NK-92 (cell line): Measurements from ENCODE around the gene HSFX2.
"Not testable (repeated sequence)": the region's sequence is repeated elsewhere in the genome, so short reads cannot be mapped to it uniquely, and the experiment has no call there.

Experiments used
- DNase-seq: peaks from one replicate; lab custom pipeline; 2025; ENCODE audit not compliant: unreplicated experiment; lab: John Stamatoyannopoulos, UW

Gene HSFX2, protein sequence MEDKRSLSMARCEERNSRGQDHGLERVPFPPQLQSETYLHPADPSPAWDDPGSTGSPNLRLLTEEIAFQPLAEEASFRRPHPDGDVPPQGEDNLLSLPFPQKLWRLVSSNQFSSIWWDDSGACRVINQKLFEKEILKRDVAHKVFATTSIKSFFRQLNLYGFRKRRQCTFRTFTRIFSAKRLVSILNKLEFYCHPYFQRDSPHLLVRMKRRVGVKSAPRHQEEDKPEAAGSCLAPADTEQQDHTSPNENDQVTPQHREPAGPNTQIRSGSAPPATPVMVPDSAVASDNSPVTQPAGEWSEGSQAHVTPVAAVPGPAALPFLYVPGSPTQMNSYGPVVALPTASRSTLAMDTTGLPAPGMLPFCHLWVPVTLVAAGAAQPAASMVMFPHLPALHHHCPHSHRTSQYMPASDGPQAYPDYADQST

DNA sequence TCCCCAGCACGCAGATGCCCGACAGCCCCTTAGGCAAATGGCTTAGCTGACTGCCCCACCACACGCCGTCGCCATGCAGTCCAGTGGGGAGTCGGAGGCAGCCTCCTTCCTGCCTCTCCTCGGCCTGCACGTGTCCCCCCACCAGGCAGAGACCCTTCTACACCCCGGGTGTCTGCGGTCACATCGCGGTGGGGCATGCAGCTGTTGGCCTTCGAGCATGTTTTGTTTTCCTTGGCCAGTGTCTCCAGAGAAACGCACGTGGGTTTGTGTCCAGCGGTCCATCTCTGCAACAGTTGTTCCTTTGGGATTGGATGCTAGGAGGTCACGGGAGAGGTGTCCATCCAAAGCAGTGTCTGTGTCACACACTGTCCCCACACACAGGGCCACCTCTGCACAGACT lies at the start of gene HSFX2:
TSS of gene HSFX2 (minus strand) at position 101 of the 400 bp plus-strand sequence. CDS start 614 bp downstream, outside the sequence.
- not testable (repeated sequence) for DNase-seq

DNA sequence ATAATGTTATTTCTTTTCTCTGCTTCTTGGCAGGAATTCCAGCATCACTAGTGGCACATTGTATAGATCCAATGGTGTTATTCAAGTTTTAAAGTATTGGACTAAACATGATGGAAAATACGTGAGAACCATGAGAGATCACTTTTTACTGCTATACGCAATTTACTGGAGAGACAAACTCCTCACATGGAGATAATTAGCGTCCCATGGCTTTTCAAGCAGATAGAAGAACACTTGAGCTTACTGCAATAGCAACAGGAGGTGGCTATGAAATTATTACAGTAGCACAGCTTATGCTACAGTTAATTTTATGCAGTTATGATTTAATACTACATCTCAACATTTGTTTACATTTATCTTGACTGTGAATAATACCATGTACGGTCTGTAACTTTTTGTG lies 48.4 kb upstream of the HSFX2 start:
- DNase-seq = no peak

GRCh38 chrX:149641835-149642234 lies 46.7 kb upstream of the HSFX2 start:
- DNase-seq = no peak

DNA sequence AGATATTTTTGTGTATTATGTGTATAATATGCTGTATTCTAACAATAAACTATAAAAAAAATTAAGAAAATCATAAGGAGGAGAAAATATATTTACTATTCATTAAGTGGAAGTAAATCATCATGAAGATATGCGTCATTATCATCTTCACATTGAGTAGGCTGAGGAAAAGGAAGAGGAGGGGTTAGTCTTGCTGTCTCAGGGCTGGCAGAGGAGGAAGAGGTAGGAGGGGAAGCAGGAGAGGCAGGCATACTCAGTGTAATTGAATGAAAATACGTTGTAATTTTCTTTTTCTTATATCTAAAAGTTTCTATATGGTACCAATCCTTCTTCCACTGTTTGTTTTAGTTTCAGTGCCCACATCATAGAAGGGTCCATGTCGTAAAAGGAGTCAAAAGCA lies 46.3 kb upstream of the HSFX2 start:
- no peak for DNase-seq

- DNase-seq = no peak
Observed at GRCh38 chrX:149639568-149639967, 44.5 kb upstream of the HSFX2 start.

DNA sequence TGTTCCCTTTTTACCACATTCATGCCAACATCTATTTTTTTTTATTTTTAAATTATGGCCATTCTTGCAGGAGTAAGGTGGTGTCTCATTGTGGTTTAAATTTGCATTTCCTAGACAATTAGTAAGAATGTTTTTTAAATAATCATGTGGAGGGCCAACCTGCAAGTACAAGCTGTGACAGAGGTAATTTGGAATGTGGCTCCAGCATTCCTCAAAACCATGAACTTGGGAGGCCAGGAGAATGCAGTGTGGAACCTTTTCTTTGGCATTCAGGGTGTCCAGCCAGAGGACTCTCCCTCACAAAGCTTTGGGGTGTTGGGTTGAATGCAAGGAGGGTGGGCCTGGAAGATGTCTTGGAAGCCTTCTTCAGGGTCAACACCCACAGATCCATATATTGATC lies 43.7 kb upstream of the HSFX2 start:
- DNase-seq = no peak

DNA sequence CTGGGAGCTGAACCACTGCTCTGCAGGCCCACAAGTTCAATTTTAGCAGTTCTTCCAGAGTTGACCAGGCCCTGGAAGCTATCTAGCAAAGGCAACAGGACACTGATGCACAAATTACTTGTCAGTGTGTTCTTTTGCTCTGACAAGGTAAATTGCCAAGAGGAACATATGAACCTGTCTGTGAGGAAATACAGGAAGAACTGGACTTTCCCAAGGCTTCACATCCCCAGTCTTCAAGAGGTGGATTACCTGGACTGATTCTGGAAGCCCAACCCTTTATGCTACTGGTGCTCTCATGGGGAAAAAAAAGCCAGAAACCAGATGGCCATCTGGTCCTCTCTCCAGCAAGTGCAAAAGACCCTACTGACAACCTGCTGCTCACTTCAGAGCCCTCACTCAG lies 38.4 kb upstream of the HSFX2 start:
- no peak for DNase-seq

DNA sequence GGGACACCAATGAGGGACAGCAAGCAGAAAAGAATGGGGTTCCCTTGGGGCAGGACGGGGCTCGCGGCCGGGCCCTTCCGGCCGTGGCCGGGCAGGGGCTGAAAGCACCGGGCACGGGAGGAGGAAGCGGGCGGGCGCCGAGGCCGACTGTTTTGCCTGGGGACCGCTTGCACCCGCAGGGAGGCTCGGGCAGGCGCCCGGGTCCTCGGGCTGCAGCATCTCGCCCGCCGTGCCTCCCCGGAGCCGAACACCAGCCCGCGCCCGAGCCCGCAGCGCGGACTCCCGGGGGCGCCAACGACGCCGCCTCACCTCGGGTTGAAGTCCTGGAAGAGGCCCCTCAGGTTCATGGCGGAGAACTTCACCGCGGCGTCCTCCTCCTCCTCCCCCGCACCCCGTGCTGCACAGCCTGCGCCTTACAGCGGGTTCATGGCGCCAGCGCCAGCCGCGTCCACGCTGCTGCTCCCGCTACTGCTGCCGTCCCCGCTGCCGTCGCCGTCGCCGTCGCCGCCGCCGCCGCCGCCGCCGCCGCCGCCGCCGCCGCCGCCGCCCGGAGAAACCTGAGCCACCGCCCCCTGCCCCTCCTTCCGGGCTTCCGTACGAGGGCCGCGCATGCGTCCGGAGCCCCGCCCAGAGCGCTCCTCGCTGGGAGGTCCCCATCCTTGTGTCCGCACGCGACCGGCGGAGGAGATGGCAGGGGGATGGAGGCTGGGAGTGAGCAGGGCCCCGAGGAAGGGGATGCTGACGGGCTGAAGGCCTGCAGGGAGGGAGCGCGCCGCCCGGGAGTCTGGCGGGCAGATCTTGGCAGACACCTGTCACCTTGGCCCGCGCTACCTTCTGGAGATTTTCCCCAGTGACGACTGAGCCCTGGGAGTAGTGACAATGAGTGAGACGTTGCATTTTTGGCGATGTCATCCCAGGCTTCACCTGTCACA lies 36.4 kb upstream of the HSFX2 start, which contains the start of gene TMEM185A:
TSS of gene TMEM185A (minus strand) at position 559 of the 932 bp plus-strand sequence. CDS start at position 347, 212 bp downstream.
- no peak for DNase-seq

- no peak for DNase-seq
Observed at GRCh38 chrX:149630681-149631233, 35.6 kb upstream of the HSFX2 start.

- no peak for DNase-seq
Observed at GRCh38 chrX:149629730-149630387, 34.7 kb upstream of the HSFX2 start.

GRCh38 chrX:149628768-149629167 lies 33.7 kb upstream of the HSFX2 start:
- no peak for DNase-seq

GRCh38 chrX:149628280-149628679 lies 33.2 kb upstream of the HSFX2 start:
- no peak for DNase-seq

DNA sequence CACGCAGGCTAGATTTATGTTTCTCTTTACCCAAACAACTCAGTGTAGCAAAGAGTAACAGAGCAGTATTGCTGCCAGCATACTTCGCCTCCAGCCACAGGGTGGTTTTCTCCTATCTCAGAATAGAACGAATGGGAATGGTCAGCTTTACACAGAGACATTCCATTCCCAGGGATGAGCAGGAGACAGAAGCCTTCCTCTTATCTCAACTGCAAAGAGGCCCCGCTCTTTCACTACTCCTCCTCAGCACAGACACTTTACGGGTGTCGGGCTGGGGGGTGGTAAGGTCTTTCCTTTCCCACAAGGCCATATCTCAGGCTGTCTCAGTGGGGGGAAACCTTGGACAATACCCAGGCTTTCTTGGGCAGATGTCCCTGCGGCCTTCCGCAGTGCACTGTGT lies 31.7 kb upstream of the HSFX2 start:
- DNase-seq = not testable (repeated sequence)

GRCh38 chrX:149619662-149620061 lies 24.5 kb upstream of the HSFX2 start:
- DNase-seq = not testable (repeated sequence)

GRCh38 chrX:149618871-149619270 lies 23.8 kb upstream of the HSFX2 start:
- DNase-seq = no peak

GRCh38 chrX:149611623-149612175 lies 16.6 kb upstream of the HSFX2 start:
- DNase-seq = no peak

GRCh38 chrX:149610511-149610910 lies 15.4 kb upstream of the HSFX2 start:
- DNase-seq = no peak

DNA sequence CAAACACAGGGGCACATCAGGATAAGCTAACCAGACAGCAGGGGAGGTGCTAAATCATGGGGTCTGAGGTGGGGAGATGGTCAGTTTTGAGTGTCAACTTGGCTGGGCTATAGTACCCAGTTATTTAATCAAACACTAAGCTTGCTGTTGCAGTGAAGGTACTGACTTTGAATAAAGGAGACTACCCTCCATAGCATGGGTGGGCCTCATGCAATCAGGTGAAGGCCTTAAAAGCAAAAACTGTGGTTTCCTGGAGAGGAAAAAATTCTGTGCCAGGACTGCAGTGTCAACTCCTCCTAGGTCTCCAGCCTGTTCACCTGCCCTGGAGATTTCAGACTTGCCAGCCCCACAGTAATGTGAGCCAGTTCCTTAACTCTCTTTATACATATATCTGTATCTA lies 12.6 kb upstream of the HSFX2 start:
- DNase-seq = no peak

DNA sequence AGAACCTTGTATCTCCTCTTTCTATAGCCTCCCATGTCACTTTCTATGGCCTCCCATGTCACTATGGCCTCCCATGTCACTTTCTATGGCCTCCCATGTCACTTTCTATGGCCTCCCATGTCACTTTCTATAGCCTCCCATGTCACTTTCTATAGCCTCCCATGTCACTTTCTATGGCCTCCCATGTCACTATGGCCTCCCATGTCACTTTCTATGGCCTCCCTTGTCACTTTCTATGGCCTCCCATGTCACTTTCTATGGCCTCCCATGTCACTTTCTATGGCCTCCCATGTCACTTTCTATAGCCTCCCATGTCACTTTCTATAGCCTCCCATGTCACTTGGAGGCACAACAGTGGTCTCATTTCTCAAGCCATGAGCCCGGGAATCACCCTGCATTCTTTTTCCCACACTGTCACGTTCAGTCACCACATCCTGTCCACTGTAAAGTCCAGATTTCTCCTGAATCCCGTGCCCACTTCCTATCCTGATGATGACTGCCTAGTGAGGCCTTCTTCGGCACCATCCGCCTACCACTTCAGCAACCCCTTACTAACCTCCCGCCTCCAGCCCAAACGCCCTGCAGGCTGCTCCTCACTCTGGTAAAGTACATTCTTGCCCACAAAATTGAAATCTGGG lies 10.3 kb upstream of the HSFX2 start:
- not testable (repeated sequence) for DNase-seq

DNA sequence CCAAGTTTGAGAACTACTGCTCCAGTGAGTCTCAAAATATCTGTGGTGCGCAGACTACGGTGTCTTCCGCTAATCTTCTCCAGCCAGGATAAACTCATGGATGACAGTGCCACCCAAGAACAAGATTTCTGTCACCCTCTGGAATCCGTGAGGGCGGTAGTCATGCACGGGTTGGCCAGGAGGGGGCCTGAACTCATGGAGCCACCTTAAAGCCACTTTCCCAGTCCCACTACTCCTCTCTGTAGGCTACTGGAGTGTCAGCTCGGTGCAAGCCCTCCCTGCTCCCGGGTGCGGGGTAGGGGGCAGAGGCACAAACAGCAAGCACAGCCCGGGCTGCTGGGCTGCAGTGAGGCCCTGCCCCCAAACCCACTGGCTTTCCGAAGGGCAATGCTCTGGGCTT lies 3.5 kb upstream of the HSFX2 start:
- DNase-seq = not testable (repeated sequence)
